Cardiac fibroblast (primary cell): ENCODE measurements around the gene SYNPO2.

Source experiments
- DNase-seq, 2 donors: peaks; one replicate each; pipeline versions ENCODE4 v3.0.0 to v3.0.0-alpha.2; 2010; ENCODE audit warnings: low read depth in 2 of 2
- H3K4me3 ChIP-seq, 2 donors: replicated peaks in 1 of 2; 1 replicate in 1 of 2; 2 replicates in 1 of 2; pipeline ENCODE4 v1.5.1; 2011; ENCODE audit warnings: low read depth in 2 of 2, low read length in 2 of 2, mild to moderate bottlenecking in 2 of 2, moderate library complexity in 1 of 2
- TF ChIP-seq, protein P1 (sequence below): IDR thresholded peaks from one replicate; pipeline ENCODE4 v1.5.1; 2011; ENCODE audit warnings: low read depth, mild to moderate bottlenecking, low read length, inconsistent platforms

The SYNPO2 gene

DNA sequence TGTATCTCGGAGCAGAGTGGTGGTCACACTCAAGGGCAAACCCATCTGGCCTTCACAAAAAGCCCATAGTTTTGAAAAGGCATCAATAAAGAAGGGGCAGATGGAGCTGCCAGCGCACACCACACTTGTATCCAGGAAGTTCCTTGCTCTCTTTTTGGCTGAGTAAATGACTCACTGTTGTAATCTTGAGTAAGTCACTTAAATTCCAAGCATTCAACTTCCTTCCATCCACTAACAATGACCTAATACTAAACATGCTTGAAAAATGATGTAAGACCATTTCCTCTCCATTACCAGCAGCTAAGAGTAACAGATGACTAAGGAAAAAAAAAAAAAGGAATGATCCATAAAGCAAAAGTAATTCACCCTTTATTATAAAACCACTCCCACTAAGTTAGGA lies 214.6 kb downstream of the SYNPO2 start:
- TF ChIP-seq, protein P1, sequence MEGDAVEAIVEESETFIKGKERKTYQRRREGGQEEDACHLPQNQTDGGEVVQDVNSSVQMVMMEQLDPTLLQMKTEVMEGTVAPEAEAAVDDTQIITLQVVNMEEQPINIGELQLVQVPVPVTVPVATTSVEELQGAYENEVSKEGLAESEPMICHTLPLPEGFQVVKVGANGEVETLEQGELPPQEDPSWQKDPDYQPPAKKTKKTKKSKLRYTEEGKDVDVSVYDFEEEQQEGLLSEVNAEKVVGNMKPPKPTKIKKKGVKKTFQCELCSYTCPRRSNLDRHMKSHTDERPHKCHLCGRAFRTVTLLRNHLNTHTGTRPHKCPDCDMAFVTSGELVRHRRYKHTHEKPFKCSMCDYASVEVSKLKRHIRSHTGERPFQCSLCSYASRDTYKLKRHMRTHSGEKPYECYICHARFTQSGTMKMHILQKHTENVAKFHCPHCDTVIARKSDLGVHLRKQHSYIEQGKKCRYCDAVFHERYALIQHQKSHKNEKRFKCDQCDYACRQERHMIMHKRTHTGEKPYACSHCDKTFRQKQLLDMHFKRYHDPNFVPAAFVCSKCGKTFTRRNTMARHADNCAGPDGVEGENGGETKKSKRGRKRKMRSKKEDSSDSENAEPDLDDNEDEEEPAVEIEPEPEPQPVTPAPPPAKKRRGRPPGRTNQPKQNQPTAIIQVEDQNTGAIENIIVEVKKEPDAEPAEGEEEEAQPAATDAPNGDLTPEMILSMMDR, result no peak

DNA sequence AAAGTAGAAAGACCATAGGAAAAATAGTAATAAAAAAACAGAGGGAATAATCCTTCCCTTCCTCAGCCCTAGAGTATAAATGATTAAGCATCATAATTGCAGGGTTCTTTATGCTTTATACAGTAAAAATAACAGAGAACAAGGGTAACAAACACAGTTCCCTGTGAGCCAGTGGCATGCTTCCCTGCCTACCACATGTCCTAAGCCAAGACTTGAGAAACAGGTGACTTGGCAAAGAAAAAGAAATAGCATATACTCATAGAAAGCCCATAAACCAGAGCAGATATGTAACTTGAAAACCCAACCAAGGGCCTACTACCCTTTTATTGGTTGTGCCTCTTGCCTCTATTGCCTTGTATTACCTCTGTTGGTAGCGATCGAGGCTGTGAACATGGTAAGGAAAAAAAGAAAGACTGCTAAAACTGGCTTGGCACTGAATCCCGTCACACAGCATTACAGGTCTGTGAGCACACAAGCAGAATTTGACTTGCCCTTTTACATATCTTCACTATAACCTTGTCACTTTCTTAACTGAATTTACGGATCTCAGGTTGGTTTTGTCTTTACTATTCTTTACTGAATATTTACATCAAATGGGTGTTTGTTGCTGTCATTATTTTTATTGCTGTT lies 216.1 kb downstream of the SYNPO2 start:
- TF ChIP-seq, protein P1, result no peak
- no peak overlapping the region for H3K4me3 ChIP-seq
- DNase-seq, result no peak

More for the DNA sequence above, 214.6 kb downstream of the SYNPO2 start:
- DNase-seq, result peak; percentile 97 to 99
- no peak overlapping the region for H3K4me3 ChIP-seq

DNA sequence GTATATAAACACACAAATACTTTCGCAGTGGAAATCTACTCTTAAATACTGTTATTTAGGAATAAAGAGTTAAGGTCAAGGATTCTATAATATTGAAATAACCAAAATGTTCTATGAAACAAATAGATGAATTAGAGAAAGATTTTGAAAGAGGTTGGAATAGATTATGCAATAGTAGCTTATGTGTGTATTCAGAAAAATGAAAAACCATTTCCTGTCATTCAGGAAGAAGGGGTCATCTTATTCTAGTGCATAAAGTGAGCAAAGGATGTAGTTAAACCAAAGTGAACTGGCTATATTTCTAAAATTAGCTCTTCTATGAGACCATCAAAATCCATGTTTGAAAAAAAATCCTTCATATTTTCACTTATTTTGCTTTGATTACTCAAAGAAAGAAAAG lies 217.0 kb downstream of the SYNPO2 start:
- TF ChIP-seq, protein P1, result no peak
- no peak overlapping the region for H3K4me3 ChIP-seq
- DNase-seq, result peak; percentile 34 to 52

DNA sequence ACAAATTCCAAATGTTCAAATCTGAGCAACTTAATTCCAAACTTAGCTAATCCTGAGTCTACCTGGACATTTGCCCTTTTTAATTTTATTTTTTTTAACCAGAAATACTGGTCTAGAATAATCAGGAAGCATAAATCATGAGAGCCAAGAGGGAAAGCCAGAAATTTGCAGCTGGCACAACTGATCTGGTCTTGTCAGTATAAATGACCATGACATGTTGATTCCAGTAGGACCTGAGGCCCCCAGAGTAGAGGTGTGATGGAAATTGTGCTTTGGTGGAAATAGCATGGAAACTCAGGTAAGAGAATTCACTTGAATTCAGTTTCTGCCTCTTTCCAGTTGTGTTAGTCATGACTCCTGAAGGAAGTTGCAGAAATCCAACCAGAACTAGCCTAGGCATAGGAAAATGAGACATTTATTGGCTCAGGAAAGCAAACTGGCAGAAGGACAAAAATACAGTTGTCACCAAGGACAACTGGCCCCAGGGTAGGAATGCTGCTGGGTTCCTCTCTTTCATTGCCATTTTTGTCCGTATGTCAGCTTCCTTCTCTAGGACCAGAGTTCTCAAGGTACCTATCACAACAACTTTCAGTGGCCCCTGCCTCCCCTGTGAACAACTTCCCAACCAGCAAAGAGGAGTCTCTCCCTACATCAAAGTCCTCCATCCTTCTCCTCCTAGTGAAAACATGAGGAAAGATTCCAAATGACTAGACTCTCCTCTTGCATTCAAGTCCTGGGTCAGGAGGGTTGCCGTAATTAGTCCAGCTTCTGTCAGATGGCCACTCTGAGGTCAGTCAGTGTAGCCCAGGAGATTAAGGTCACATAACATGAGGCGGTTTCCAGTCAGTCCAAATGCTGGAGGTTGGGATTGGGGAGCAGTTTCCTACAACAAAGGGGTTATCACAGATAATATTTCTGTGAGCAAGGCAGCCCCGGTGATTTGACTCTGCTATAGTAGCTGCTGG lies 217.7 kb downstream of the SYNPO2 start:
- H3K4me3 ChIP-seq, result no peak overlapping the region
- peak in 1 of 2 donors; percentile 40 for DNase-seq
- TF ChIP-seq, protein P1, result no peak

DNA sequence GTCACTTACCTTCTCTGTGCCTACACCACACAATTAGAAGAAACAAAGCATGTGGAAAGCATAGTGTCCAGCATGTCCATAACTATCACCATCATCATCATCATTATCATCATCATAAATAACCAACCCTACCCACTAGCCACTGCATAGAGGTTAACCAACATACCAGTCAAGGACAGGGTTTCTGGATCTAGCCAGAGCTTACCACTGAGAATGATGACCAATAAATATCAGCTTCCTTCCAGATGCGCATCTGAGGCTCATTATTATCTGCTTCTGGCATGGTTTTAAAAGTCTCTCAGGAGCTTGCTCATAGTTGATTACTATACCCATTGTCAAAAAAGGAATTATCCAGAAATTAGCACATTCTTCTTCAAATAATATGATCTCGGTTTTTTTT lies 221.5 kb downstream of the SYNPO2 start:
- TF ChIP-seq, protein P1, result no peak
- DNase-seq, result no peak

More for the DNA sequence above, 221.5 kb downstream of the SYNPO2 start:
- H3K4me3 ChIP-seq, result no peak overlapping the region
